HEK293T (cell line): ENCODE results near the gene CHIT1.

Source experiments
- CTCF ChIA-PET: fragments of 350-600 bp; formaldehyde crosslinking; extraction: SDS; loops from one replicate; lab custom pipeline; 2021; ENCODE audit warnings: antibody characterized with exemption, inconsistent platforms; lab: Yijun Ruan, JAX
- POLR2A ChIA-PET: fragments of 350-600 bp; formaldehyde crosslinking; extraction: SDS; loops from one replicate; lab custom pipeline; 2020; ENCODE audit warnings: antibody characterized with exemption, inconsistent platforms; lab: Yijun Ruan, JAX
- DNase-seq: peaks from one replicate; pipeline ENCODE4 v3.0.0; 2012; ENCODE audit warnings: mixed read lengths; ENCODE audit errors: extremely low spot score
- ARNT ChIP-seq: fragments of 450-650 bp; IDR thresholded peaks from 2 replicates; pipeline ENCODE4 v1.6.1; 2017; ENCODE audit warnings: mild to moderate bottlenecking
- BHLHE40 ChIP-seq: fragments of 450-650 bp; IDR thresholded peaks from 2 replicates; pipeline ENCODE4 v1.6.1; 2016; ENCODE audit warnings: mild to moderate bottlenecking, moderate library complexity, borderline replicate concordance
- CTBP1 ChIP-seq: fragments of 450-650 bp; IDR thresholded peaks from 2 replicates; pipeline ENCODE4 v1.6.1; 2016; ENCODE audit warnings: borderline replicate concordance
- ELF4 ChIP-seq: fragments of 450-650 bp; IDR thresholded peaks from 2 replicates; pipeline ENCODE4 v1.6.1; 2017; ENCODE audit warnings: antibody characterized with exemption
- FOXA1 ChIP-seq: fragments of 450-650 bp; IDR thresholded peaks from 2 replicates; pipeline ENCODE4 v1.6.1; 2016; ENCODE audit warnings: mild to moderate bottlenecking
- FOXK2 ChIP-seq: fragments of 450-650 bp; IDR thresholded peaks from 2 replicates; pipeline ENCODE4 v1.6.1; 2016; ENCODE audit warnings: mild to moderate bottlenecking
- FOXM1 ChIP-seq: fragments of 450-650 bp; IDR thresholded peaks from 2 replicates; pipeline ENCODE4 v1.6.1; 2017; ENCODE audit warnings: mild to moderate bottlenecking, borderline replicate concordance
- HDGF ChIP-seq: fragments of 450-650 bp; IDR thresholded peaks from 2 replicates; pipeline ENCODE4 v1.6.1; 2017; ENCODE audit warnings: antibody characterized with exemption, borderline replicate concordance
- L3MBTL2 ChIP-seq: fragments of 450-650 bp; conservative IDR thresholded peaks from 2 replicates; pipeline ENCODE4 v1.6.1; 2016; ENCODE audit warnings: mild to moderate bottlenecking
- LEF1 ChIP-seq: fragments of 450-650 bp; IDR thresholded peaks from 2 replicates; pipeline ENCODE4 v1.6.1; 2017; ENCODE audit warnings: mild to moderate bottlenecking, borderline replicate concordance
- NFRKB ChIP-seq: fragments of 450-650 bp; IDR thresholded peaks from 2 replicates; pipeline ENCODE4 v1.6.1; 2016; ENCODE audit warnings: mild to moderate bottlenecking, moderate library complexity
- PKNOX1 ChIP-seq: fragments of 450-650 bp; IDR thresholded peaks from 2 replicates; pipeline ENCODE4 v1.6.1; 2016
- SP1 ChIP-seq: fragments of 450-650 bp; IDR thresholded peaks from 2 replicates; pipeline ENCODE4 v1.6.1; 2017
- SUZ12 ChIP-seq: fragments of 450-650 bp; IDR thresholded peaks from 2 replicates; pipeline ENCODE4 v1.6.1; 2016; ENCODE audit warnings: mild to moderate bottlenecking
- TARDBP ChIP-seq: fragments of 450-650 bp; IDR thresholded peaks from 2 replicates; pipeline ENCODE4 v1.6.1; 2016
- ZNF384 ChIP-seq: fragments of 450-650 bp; IDR thresholded peaks from 2 replicates; pipeline ENCODE4 v1.6.1; 2016

CHIT1 gene

GRCh38 chr1:203228670-203229069 lies 803 bp downstream of the CHIT1 start:
- TF ChIP-seq FOXA1: no peak
- TF ChIP-seq HDGF: no peak
- CTCF ChIA-PET: interaction anchor here (1.3 kb wide), 1 partner anchor 38 kb away, joined by 3 read pairs; no protein-coding TSS in a partner anchor
- POLR2A ChIA-PET: interaction anchor here (0.9 kb wide), 1 partner anchor 222 kb away, joined by 3 read pairs; the partner anchor contains the start of gene TMEM183A
- DNase-seq: no peak

- DNase-seq: no peak
- POLR2A ChIA-PET: no interaction called here
- TF ChIP-seq SP1 (no peak), HDGF (no peak), BHLHE40 (no peak), LEF1 (no peak), PKNOX1 (no peak), ZNF384 (no peak), CTBP1 (no peak)
- CTCF ChIA-PET: interaction anchor here (1.3 kb wide), 1 partner anchor 40 kb away, joined by 3 read pairs; no protein-coding TSS in a partner anchor
Measured at GRCh38 chr1:203227371-203228083, 1.9 kb downstream of the CHIT1 start.

GRCh38 chr1:203225071-203225470 lies 4.4 kb downstream of the CHIT1 start:
- ChIA-PET POLR2A (interaction anchor here (1.0 kb wide), 1 partner anchor 42 kb away, joined by 3 read pairs; no protein-coding TSS in a partner anchor), CTCF (interaction anchor here (1.2 to 1.9 kb wide), 3 partner anchors 9 to 185 kb away, joined by 5 to 9 read pairs (median 6); no protein-coding TSS in a partner anchor)
- no peak for TF ChIP-seq ARNT
- no peak for TF ChIP-seq BHLHE40
- no peak for TF ChIP-seq HDGF
- no peak for TF ChIP-seq FOXA1
- TF ChIP-seq FOXK2: no peak
- no peak for TF ChIP-seq CTBP1
- no peak for TF ChIP-seq FOXM1
- no peak for TF ChIP-seq NFRKB
- no peak for TF ChIP-seq SP1
- no peak for TF ChIP-seq TARDBP
- no peak for TF ChIP-seq L3MBTL2
- no peak for DNase-seq

GRCh38 chr1:203223012-203223775 lies 6.3 kb downstream of the CHIT1 start:
- no peak for DNase-seq
- TF ChIP-seq ARNT (no peak), FOXA1 (no peak), BHLHE40 (no peak), L3MBTL2 (no peak), ZNF384 (no peak), NFRKB (no peak), FOXK2 (no peak), ELF4 (no peak), TARDBP (no peak), LEF1 (no peak), CTBP1 (no peak), SP1 (no peak), FOXM1 (no peak), PKNOX1 (no peak), HDGF (no peak), SUZ12 (no peak)
- CTCF ChIA-PET: interaction anchor here (1.4 kb wide), 1 partner anchor 183 kb away, joined by 4 read pairs; no protein-coding TSS in a partner anchor
- POLR2A ChIA-PET: interaction anchor here (1.0 kb wide), 1 partner anchor 44 kb away, joined by 3 read pairs; no protein-coding TSS in a partner anchor

GRCh38 chr1:203219934-203220333 lies 9.5 kb downstream of the CHIT1 start:
- ChIA-PET POLR2A (no interaction called here), CTCF (interaction anchor here (1.4 to 6.6 kb wide), 3 partner anchors 47 to 180 kb away, joined by 3 to 58 read pairs (median 5); no protein-coding TSS in a partner anchor)
- TF ChIP-seq SUZ12 (no peak), ZNF384 (no peak)
- DNase-seq: no peak

GRCh38 chr1:203219171-203219570 lies 10.3 kb downstream of the CHIT1 start:
- ChIA-PET CTCF (interaction anchor here (1.4 to 6.6 kb wide), 3 partner anchors 48 to 179 kb away, joined by 3 to 58 read pairs (median 5); no protein-coding TSS in a partner anchor), POLR2A (no interaction called here)
- TF ChIP-seq CTBP1: no peak
- no peak for TF ChIP-seq L3MBTL2
- DNase-seq: no peak

GRCh38 chr1:203217668-203218067 lies 11.8 kb downstream of the CHIT1 start:
- ChIA-PET POLR2A (no interaction called here), CTCF (interaction anchor here (0.8 to 6.6 kb wide), 3 partner anchors 50 to 178 kb away, joined by 3 to 58 read pairs (median 42); no protein-coding TSS in a partner anchor)
- TF ChIP-seq NFRKB (no peak), SUZ12 (no peak), BHLHE40 (no peak), ELF4 (no peak), ZNF384 (no peak), FOXA1 (no peak), FOXK2 (no peak), CTBP1 (no peak), ARNT (no peak), HDGF (no peak), L3MBTL2 (no peak), TARDBP (no peak), PKNOX1 (no peak), LEF1 (no peak), FOXM1 (no peak), SP1 (no peak)
- DNase-seq: no peak
